GM12864 (cell line): ENCODE data around the gene OAS3.
A peak's percentile ranks its signal among the peaks of the same experiment; 100 is the strongest.

Experiments
- DNase-seq: peaks from one replicate; pipeline ENCODE4 v3.0.0-alpha.2; 2011; ENCODE audit warnings: low read depth
- H3K4me3 ChIP-seq: 2 replicates; pipeline ENCODE4 v1.5.1; 2011; ENCODE audit warnings: mild to moderate bottlenecking, low read depth, low read length, control low read depth
- CTCF ChIP-seq: IDR thresholded peaks from 2 replicates; pipeline ENCODE4 v1.5.1; 2011; ENCODE audit warnings: low read depth, mild to moderate bottlenecking, moderate library complexity, low read length, control low read depth, inconsistent platforms; ENCODE audit errors: missing control alignments

The OAS3 gene

GRCh38 chr12:113002155-113002554 is 63.9 kb downstream of the OAS3 start:
- TF ChIP-seq CTCF, result no peak
- no peak overlapping the region for H3K4me3 ChIP-seq
- DNase-seq, result no peak

- TF ChIP-seq CTCF, result no peak
- H3K4me3 ChIP-seq, result no peak overlapping the region
- DNase-seq, result no peak
Observed at GRCh38 chr12:113002676-113003075, 64.4 kb downstream of the OAS3 start.

- no peak for TF ChIP-seq CTCF
- DNase-seq, result no peak
- no peak overlapping the region for H3K4me3 ChIP-seq
Observed at GRCh38 chr12:113003636-113004035, 65.4 kb downstream of the OAS3 start.

- DNase-seq, result no peak
- H3K4me3 ChIP-seq, result no peak overlapping the region
- TF ChIP-seq CTCF, result peak; percentile 49
Observed at GRCh38 chr12:113005762-113006161, 67.5 kb downstream of the OAS3 start.

GRCh38 chr12:113006206-113006605 is 67.9 kb downstream of the OAS3 start:
- no peak for DNase-seq
- no peak for TF ChIP-seq CTCF
- no peak overlapping the region for H3K4me3 ChIP-seq

- no peak for TF ChIP-seq CTCF
- DNase-seq, result no peak
Observed at GRCh38 chr12:113006641-113007040, 68.4 kb downstream of the OAS3 start.

GRCh38 chr12:113007166-113007565 is 68.9 kb downstream of the OAS3 start:
- no peak overlapping the region for H3K4me3 ChIP-seq
- TF ChIP-seq CTCF, result no peak
- no peak for DNase-seq

More at GRCh38 chr12:113006641-113007040, 68.4 kb downstream of the OAS3 start:
- H3K4me3 ChIP-seq, result no peak overlapping the region
